ENCODE results near the gene POLR2H. TPM values are rescaled to one million over a fixed set of nuclear protein-coding genes. Genes with fewer than 3 reads are reported as not detected.

POLR2H gene
- total and polyA plus RNA-seq, 2 donors (not counting 1 experiment from before 2014, with no cell fraction given): 60.4 to 106 TPM

DNA sequence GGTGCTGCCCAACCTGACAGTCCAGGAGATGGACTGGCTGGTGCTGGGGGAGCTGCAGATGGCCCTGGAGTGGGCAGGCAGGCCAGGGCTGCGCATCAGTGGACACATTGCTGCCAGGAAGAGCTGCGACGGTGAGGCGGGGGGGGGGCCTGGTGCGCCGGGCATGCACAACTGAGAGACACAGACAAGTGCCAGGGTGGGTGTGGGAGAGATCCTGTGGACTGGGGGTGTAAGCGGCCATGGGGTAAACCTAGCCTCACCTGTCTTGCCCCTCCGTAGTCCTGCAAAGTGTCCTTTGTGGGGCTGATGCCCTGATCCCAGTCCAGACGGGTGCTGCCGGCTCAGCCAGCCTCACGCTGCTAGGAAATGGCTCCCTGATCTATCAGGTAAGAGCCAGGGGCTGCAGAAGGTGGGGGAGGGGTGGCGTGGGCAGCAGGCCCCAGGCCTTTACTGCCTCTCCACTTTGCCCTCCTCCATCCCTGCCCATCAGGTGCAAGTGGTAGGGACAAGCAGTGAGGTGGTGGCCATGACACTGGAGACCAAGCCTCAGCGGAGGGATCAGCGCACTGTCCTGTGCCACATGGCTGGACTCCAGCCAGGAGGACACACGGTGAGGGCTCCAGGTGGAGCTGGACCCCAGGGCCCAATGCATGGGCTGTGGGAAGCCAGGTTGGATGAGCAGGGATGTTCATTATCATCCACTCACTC lies 21.7 kb downstream of the POLR2H start:
- Histone ChIP-seq H4K20me1 (ENCODE audit: control insufficient read depth, insufficient read depth, low read length, poor library complexity, severe bottlenecking) (no peaks in the 10 kb centered on the region), H3K4me1 (ENCODE audit: control insufficient read depth in 2 of 2, insufficient read depth in 2 of 2, low read length in 2 of 2) (peaks cover 13 to 15% of the 10 kb centered on the region in 2 donors), H3K27me3 (replicated peaks in 1 of 4; ENCODE audit: control extremely low read depth in 1 of 4, control insufficient read depth in 3 of 4, insufficient read depth in 4 of 4, low read length in 3 of 4) (peaks cover 0 to 57% (median 22%) of the 10 kb centered on the region in 4 experiments), H3K9me3 (ENCODE audit: control extremely low read depth in 1 of 3, control insufficient read depth in 2 of 3, insufficient read depth in 1 of 3, low read length in 2 of 3) (peaks cover 0 to 5% (median 0%) of the 10 kb centered on the region in 3 donors), H3K27ac (ENCODE audit: low read length in 2 of 2) (no peak overlapping the region), H3K36me3 (replicated peaks in 1 of 2; ENCODE audit: control extremely low read depth in 1 of 2, control insufficient read depth in 1 of 2, extremely low read depth in 1 of 2, insufficient read depth in 2 of 2, low read length in 1 of 2) (no peaks in the 10 kb centered on the region), H2AFZ (ENCODE audit: insufficient read depth, low read depth, low read length, poor library complexity, severe bottlenecking) (no peak overlapping the region), H3K4me2 (replicated peaks; ENCODE audit: low read depth, low read length, poor library complexity, severe bottlenecking) (no peak overlapping the region), H3K4me3 (ENCODE audit: control extremely low read depth in 1 of 5, extremely low read depth in 1 of 5, insufficient read depth in 1 of 5, low read depth in 2 of 5, low read length in 4 of 5) (no peak overlapping the region), H3K79me2 (ENCODE audit: control insufficient read depth, insufficient read depth, low read length) (no peaks in the 10 kb centered on the region), H3K9ac (ENCODE audit: low read length) (no peak overlapping the region)
- ChIA-PET CTCF (no interaction called here), POLR2A (no interaction called here)
- Mint-ChIP-seq H3K4me1 (peaks cover 18% of the 10 kb centered on the region), H3K4me3 (no peak overlapping the region), H3K27me3 (peaks cover 55% of the 10 kb centered on the region), H3K9me3 (ENCODE audit: insufficient read depth) (no peaks in the 10 kb centered on the region), H3K27ac (no peak overlapping the region)
- ATAC-seq (ENCODE audit: low read depth) (no peak), DNase-seq (no peak)
- intact Hi-C loops (cut with micrococcal nuclease): no loop called here
- 90% methylated on average over 10 of the region's 15 CpGs for WGBS (ENCODE audit: insufficient coverage)
- TF ChIP-seq CTCF (IDR thresholded peaks at IDR 0.05) (no peak), EZH2 (IDR thresholded peaks at IDR 0.05; ENCODE audit: borderline replicate concordance, insufficient read depth, low read depth, low read length, poor library complexity, severe bottlenecking) (no peak)

DNA sequence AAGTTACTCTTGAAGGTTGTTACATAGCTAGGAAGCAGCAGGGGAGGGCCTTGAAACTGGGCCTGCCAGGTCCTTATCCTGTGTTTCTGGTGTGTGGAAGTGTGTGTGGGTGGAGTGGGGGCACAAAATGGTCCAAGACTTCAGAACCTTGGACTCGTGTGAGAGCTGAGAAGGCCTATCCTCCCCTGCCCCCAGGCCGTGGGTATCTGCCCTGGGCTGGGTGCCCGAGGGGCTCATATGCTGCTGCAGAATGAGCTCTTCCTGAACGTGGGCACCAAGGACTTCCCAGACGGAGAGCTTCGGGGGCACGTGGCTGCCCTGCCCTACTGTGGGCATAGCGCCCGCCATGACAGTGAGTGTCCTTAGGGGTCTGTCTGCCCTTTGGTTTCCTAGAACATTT lies 22.8 kb downstream of the POLR2H start:
- H3K4me1 Mint-ChIP-seq: peaks cover 12% of the 10 kb centered on the region

More for the DNA sequence above, 22.8 kb downstream of the POLR2H start:
- no peak overlapping the region for H2AFZ ChIP-seq (ENCODE audit: insufficient read depth, low read depth, low read length, poor library complexity, severe bottlenecking)
- DNase-seq: no peak
- no peaks in the 10 kb centered on the region for H3K36me3 ChIP-seq (replicated peaks in 1 of 2; ENCODE audit: control extremely low read depth in 1 of 2, control insufficient read depth in 1 of 2, extremely low read depth in 1 of 2, insufficient read depth in 2 of 2, low read length in 1 of 2)
- peaks cover 13 to 15% of the 10 kb centered on the region in 2 donors for H3K4me1 ChIP-seq (ENCODE audit: control insufficient read depth in 2 of 2, insufficient read depth in 2 of 2, low read length in 2 of 2)
- H4K20me1 ChIP-seq (ENCODE audit: control insufficient read depth, insufficient read depth, low read length, poor library complexity, severe bottlenecking): no peaks in the 10 kb centered on the region
- Mint-ChIP-seq H3K9me3 (ENCODE audit: insufficient read depth) (no peaks in the 10 kb centered on the region), H3K27ac (no peak overlapping the region), H3K4me3 (no peak overlapping the region), H3K27me3 (peaks cover 55% of the 10 kb centered on the region)
- ChIA-PET CTCF (interaction anchor here (0.6 to 1.1 kb wide), 3 partner anchors 13 to 130 kb away, joined by 3 to 5 read pairs (median 4); no protein-coding TSS in a partner anchor), POLR2A (no interaction called here)
- no peak overlapping the region for H3K4me2 ChIP-seq (replicated peaks; ENCODE audit: low read depth, low read length, poor library complexity, severe bottlenecking)
- peaks cover 0 to 45% (median 13%) of the 10 kb centered on the region in 4 experiments for H3K27me3 ChIP-seq (replicated peaks in 1 of 4; ENCODE audit: control extremely low read depth in 1 of 4, control insufficient read depth in 3 of 4, insufficient read depth in 4 of 4, low read length in 3 of 4)
- ATAC-seq (ENCODE audit: low read depth): no peak
- intact Hi-C loops (cut with micrococcal nuclease): no loop called here
- H3K4me3 ChIP-seq (ENCODE audit: control extremely low read depth in 1 of 5, extremely low read depth in 1 of 5, insufficient read depth in 1 of 5, low read depth in 2 of 5, low read length in 4 of 5): no peak overlapping the region
- H3K79me2 ChIP-seq (ENCODE audit: control insufficient read depth, insufficient read depth, low read length): no peaks in the 10 kb centered on the region
- 83% methylated on average over 8 of the region's 9 CpGs for WGBS (ENCODE audit: insufficient coverage)
- no peak overlapping the region for H3K27ac ChIP-seq (ENCODE audit: low read length in 2 of 2)
- peaks cover 0 to 5% (median 0%) of the 10 kb centered on the region in 3 donors for H3K9me3 ChIP-seq (ENCODE audit: control extremely low read depth in 1 of 3, control insufficient read depth in 2 of 3, insufficient read depth in 1 of 3, low read length in 2 of 3)
- TF ChIP-seq EZH2 (IDR thresholded peaks at IDR 0.05; ENCODE audit: borderline replicate concordance, insufficient read depth, low read depth, low read length, poor library complexity, severe bottlenecking) (no peak), CTCF (IDR thresholded peaks at IDR 0.05) (no peak)
- no peak overlapping the region for H3K9ac ChIP-seq (ENCODE audit: low read length)
